Peyer's patch (tissue), 4 donors: ENCODE measurements around the gene MINAR1.

ENCODE experiments used
- POLR2A ChIP-seq, 2 donors: fragments of 450-650 bp; IDR thresholded peaks; one replicate each; pipeline ENCODE4 v1.5.1; 2017; ENCODE audit warnings: antibody characterized with exemption in 2 of 2, mild to moderate bottlenecking in 2 of 2, moderate library complexity in 2 of 2
- TF ChIP-seq, protein P1 (sequence below), 6 experiments: fragments of 450-650 bp in 4 of 6; fragments of 200-600 bp in 2 of 6; sonication (generic) in 1 of 6; IDR thresholded peaks; one replicate each; pipeline ENCODE4 v1.5.1; 2017 to 2019; ENCODE audit warnings: antibody characterized with exemption in 6 of 6, mild to moderate bottlenecking in 3 of 6, moderate library complexity in 1 of 6

DNA sequence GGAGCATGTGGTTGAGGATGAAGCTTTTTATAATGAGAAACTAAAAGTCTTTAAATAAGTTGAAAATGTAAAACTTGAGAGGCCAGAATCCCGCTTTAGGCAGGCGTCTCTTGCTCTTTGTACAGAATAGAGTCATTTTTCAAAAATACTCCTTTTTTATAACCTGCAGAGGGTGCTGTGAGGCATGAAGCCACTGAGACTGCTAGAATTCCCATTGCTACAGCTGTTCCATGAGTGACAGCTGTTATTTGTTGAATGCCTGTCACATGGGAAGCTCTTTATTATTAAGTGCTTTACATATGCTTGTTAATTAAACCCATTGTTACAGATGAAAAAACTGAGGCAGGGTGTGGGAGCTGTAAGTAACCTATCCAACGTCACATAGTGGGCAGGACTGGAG lies 18.5 kb downstream of the MINAR1 start:
- TF ChIP-seq, protein P1, sequence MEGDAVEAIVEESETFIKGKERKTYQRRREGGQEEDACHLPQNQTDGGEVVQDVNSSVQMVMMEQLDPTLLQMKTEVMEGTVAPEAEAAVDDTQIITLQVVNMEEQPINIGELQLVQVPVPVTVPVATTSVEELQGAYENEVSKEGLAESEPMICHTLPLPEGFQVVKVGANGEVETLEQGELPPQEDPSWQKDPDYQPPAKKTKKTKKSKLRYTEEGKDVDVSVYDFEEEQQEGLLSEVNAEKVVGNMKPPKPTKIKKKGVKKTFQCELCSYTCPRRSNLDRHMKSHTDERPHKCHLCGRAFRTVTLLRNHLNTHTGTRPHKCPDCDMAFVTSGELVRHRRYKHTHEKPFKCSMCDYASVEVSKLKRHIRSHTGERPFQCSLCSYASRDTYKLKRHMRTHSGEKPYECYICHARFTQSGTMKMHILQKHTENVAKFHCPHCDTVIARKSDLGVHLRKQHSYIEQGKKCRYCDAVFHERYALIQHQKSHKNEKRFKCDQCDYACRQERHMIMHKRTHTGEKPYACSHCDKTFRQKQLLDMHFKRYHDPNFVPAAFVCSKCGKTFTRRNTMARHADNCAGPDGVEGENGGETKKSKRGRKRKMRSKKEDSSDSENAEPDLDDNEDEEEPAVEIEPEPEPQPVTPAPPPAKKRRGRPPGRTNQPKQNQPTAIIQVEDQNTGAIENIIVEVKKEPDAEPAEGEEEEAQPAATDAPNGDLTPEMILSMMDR (IDR thresholded peaks at IDR 0.05), result no peak
- no peak for TF ChIP-seq POLR2A (IDR thresholded peaks at IDR 0.05)
